GM23338 (cell line): ENCODE data around the gene PTPRJ. TPM values are rescaled to one million over a fixed set of nuclear protein-coding genes. Genes with fewer than 3 reads are reported as not detected.

ENCODE experiments used
- ATAC-seq: fragments of 200-7000 bp; cut with Tn5 transposase; 3 replicates; pipeline ENCODE4 v1.9.1; 2020
- DNase-seq: peaks from one replicate; pipeline ENCODE4 v3.0.0-alpha.2; 2015; ENCODE audit warnings: low spot score
- H2AFZ ChIP-seq: fragments of 200-600 bp; sonication (generic); 2 replicates; pipeline ENCODE4 v1.8.0; 2016; ENCODE audit warnings: antibody characterized with exemption, mild to moderate bottlenecking, moderate library complexity
- H3F3A ChIP-seq: fragments of 200-600 bp; sonication (generic); replicated peaks from 2 replicates; pipeline ENCODE4 v1.8.0; 2017; ENCODE audit warnings: antibody characterized with exemption, mixed run types, low read depth
- H3K27ac ChIP-seq: fragments of 200-600 bp; sonication (generic); 2 replicates; pipeline ENCODE4 v1.6.1; 2016; ENCODE audit warnings: low read depth
- H3K27me3 ChIP-seq: fragments of 200-600 bp; sonication (generic); 2 replicates; pipeline ENCODE4 v1.8.0; 2016; ENCODE audit warnings: mild to moderate bottlenecking, mixed run types, moderate library complexity; ENCODE audit not compliant: insufficient read depth
- H3K36me3 ChIP-seq: fragments of 200-600 bp; sonication (generic); 2 replicates; pipeline ENCODE4 v1.8.0; 2016; ENCODE audit warnings: mild to moderate bottlenecking; ENCODE audit not compliant: insufficient read depth
- H3K4me1 ChIP-seq: fragments of 200-600 bp; sonication (generic); 2 replicates; pipeline ENCODE4 v1.8.0; 2016; ENCODE audit warnings: mild to moderate bottlenecking, moderate library complexity; ENCODE audit not compliant: insufficient read depth
- H3K4me2 ChIP-seq: fragments of 200-600 bp; sonication (generic); 2 replicates; pipeline ENCODE4 v1.7.1; 2017; ENCODE audit warnings: mixed run types
- H3K4me3 ChIP-seq: fragments of 200-600 bp; sonication (generic); 2 replicates; pipeline ENCODE4 v1.6.1; 2016; ENCODE audit warnings: mixed run types
- H3K79me2 ChIP-seq: fragments of 200-600 bp; sonication (generic); replicated peaks from 2 replicates; pipeline ENCODE4 v1.8.0; 2017; ENCODE audit warnings: mild to moderate bottlenecking; ENCODE audit not compliant: insufficient read depth
- H3K9me2 ChIP-seq: fragments of 200-600 bp; sonication (generic); 2 replicates; pipeline ENCODE4 v1.8.0; 2017; ENCODE audit not compliant: insufficient read depth
- H4K20me1 ChIP-seq: fragments of 200-600 bp; sonication (generic); replicated peaks from 2 replicates; pipeline ENCODE4 v1.8.0; 2017; ENCODE audit warnings: mild to moderate bottlenecking; ENCODE audit not compliant: insufficient read depth
- H3K27ac Mint-ChIP-seq: 2 replicates; pipeline ENCODE4 v1.8.0; 2020; ENCODE audit warnings: inconsistent platforms, mild to moderate bottlenecking, moderate library complexity, mixed read lengths
- H3K27me3 Mint-ChIP-seq: 3 replicates; pipeline ENCODE4 v1.8.0; 2022; ENCODE audit warnings: low read depth, mild to moderate bottlenecking, moderate library complexity, mixed read lengths, inconsistent platforms; ENCODE audit not compliant: insufficient read depth, poor library complexity
- H3K36me3 Mint-ChIP-seq: 3 replicates; pipeline ENCODE4 v1.8.0; 2021; ENCODE audit warnings: low read depth, mild to moderate bottlenecking, inconsistent platforms, moderate library complexity, mixed read lengths
- H3K4me1 Mint-ChIP-seq: 3 replicates; pipeline ENCODE4 v1.8.0; 2020; ENCODE audit warnings: mild to moderate bottlenecking, inconsistent platforms, mixed read lengths
- H3K4me3 Mint-ChIP-seq: 3 replicates; pipeline ENCODE4 v1.8.0; 2021; ENCODE audit warnings: moderate library complexity, mild to moderate bottlenecking, inconsistent platforms, mixed read lengths
- H3K9me3 Mint-ChIP-seq: 3 replicates; pipeline ENCODE4 v1.8.0; 2020; ENCODE audit warnings: moderate library complexity, mild to moderate bottlenecking, inconsistent platforms, mixed read lengths
- CREB1 ChIP-seq: fragments of 250-450 bp; sonication (Bioruptor Pico); IDR thresholded peaks from 2 replicates; pipeline ENCODE4 v1.5.0; 2020; ENCODE audit warnings: low read depth, mild to moderate bottlenecking, moderate library complexity
- CTCF ChIP-seq, 2 experiments: fragments of 200-600 bp in 1 of 2; sonication (generic) in 1 of 2; conservative IDR thresholded peaks; 2 replicates each; pipeline versions ENCODE4 v1.5.1 to v1.6.1; 2016 to 2017; ENCODE audit warnings: antibody characterized with exemption in 2 of 2, low read depth in 2 of 2, mild to moderate bottlenecking in 2 of 2, moderate library complexity in 1 of 2
- EZH2 ChIP-seq: fragments of 200-600 bp; sonication (generic); IDR thresholded peaks from one replicate; pipeline ENCODE4 v1.8.0; 2017; ENCODE audit warnings: antibody characterized with exemption, mild to moderate bottlenecking, low read depth; ENCODE audit not compliant: unreplicated experiment
- STAT1 ChIP-seq: IDR thresholded peaks from one replicate; pipeline ENCODE4 v1.6.1; 2016; ENCODE audit warnings: antibody characterized with exemption; ENCODE audit not compliant: unreplicated experiment
- ZNF114 ChIP-seq: fragments of 250-450 bp; sonication (Bioruptor Pico); IDR thresholded peaks from 2 replicates; pipeline ENCODE4 v1.5.0; 2020; ENCODE audit warnings: mild to moderate bottlenecking, moderate library complexity
- ZNF462 ChIP-seq: fragments of 250-450 bp; sonication (Bioruptor Pico); IDR thresholded peaks from 2 replicates; pipeline ENCODE4 v1.5.0; 2020; ENCODE audit warnings: mild to moderate bottlenecking, moderate library complexity
- polyA plus RNA-seq: library from polyadenylated mRNA; unstranded; fragments of >200 nt; fragmentation: Nextera tagmentation; extraction: Ambion mirVana; gene quantifications from 2 replicates; pipeline ENCODE4 v1.2.1, GENCODE V29; 2016
- total RNA-seq: library from RNA; depleted of rRNA; stranded (reverse); fragments of >200 nt; shearing (Covaris generic); gene quantifications from 2 replicates; pipeline ENCODE4 v1.2.3, GENCODE V29; 2014

PTPRJ gene
- total and polyA plus RNA-seq, 2 experiments from 2014 or later, result 4.2 to 16.0 TPM

DNA sequence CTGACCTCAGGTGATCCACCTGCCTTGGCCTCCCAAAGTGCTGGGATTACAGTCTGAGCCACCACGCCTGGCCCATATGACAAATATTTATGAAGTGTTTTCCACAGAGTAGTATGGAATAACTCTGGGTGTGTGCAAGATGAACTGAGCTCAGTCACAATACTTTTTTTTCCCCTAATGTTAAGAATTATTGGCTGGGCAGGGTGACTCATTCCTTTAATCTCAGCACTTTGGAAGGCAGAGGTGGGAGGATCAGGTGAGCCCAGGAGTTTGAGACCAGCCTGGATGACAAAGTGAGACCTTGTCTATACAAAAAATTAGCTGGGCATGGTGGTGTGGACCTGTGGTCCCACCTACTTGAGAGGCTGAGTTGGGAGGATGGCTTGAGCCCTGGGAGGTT lies 6.4 kb downstream of the PTPRJ start (continued):
- TF ChIP-seq CTCF (conservative IDR thresholded peaks at IDR 0.05; ENCODE audit: low read depth in 2 of 2) (no peak), ZNF462 (CRISPR knock-in tag) (no peak), CREB1 (CRISPR knock-in tag) (no peak)

DNA sequence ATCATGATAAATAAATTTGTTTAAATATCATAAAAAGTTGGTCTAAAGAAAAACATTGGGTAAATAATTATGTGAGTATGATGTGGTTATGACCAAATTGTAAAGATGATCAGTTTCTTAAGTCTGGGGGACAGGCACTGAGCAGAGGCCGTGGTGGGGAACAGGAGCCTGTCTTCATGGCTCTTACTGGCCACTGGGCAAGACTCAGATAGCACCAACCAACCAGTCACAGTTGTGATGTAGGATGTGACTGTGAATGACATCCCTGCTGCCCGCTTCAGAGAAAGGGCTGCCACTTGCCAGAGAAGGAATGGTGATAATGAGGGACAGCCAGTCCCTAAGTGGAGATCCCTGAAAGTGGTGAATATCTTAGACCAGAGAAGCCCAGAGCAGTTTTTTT lies 7.0 kb downstream of the PTPRJ start:
- peaks cover 2% of the 10 kb centered on the region for H3K27me3 ChIP-seq
- TF ChIP-seq EZH2 (no peak), ZNF114 (CRISPR knock-in tag) (no peak), STAT1 (no peak), CTCF (conservative IDR thresholded peaks at IDR 0.05; ENCODE audit: low read depth in 2 of 2) (no peak)

More for the DNA sequence above, 7.0 kb downstream of the PTPRJ start:
- Mint-ChIP-seq H3K36me3 (peaks cover 3% of the 10 kb centered on the region; the same call in 1 of the 3 replicates), H3K9me3 (no peaks in the 10 kb centered on the region), H3K4me3 (no peak overlapping the region), H3K27me3 (peaks cover 4% of the 10 kb centered on the region), H3K4me1 (peaks cover 37% of the 10 kb centered on the region), H3K27ac (no peak overlapping the region)
- DNase-seq, result no peak
- no peak overlapping the region for H3K4me3 ChIP-seq
- peaks cover 87% of the 10 kb centered on the region for H3K79me2 ChIP-seq
- H3K27ac ChIP-seq, result no peak overlapping the region
- H4K20me1 ChIP-seq, result peaks cover 13% of the 10 kb centered on the region; the same call in 1 of the 2 replicates
- H3K4me1 ChIP-seq, result peaks cover 26% of the 10 kb centered on the region
- no peaks in the 10 kb centered on the region for H3K9me2 ChIP-seq
- peaks cover 6% of the 10 kb centered on the region; the same call in 1 of the 2 replicates for H3F3A ChIP-seq
- no peak overlapping the region for H3K4me2 ChIP-seq
- no peak for ATAC-seq
- H3K36me3 ChIP-seq, result no peaks in the 10 kb centered on the region
- H2AFZ ChIP-seq, result no peak overlapping the region
